SK-N-SH treated with all-trans-retinoic acid at 6 μM for 48 hours (cell line): ENCODE measurements around the gene SIN3A.

Experiments
- ARNTL ChIP-seq: fragments of 450-650 bp; formaldehyde crosslinking; IDR thresholded peaks from 2 replicates; pipeline ENCODE4 v1.5.0; 2020; ENCODE audit warnings: low read depth, mild to moderate bottlenecking, moderate library complexity, borderline replicate concordance
- CREB5 ChIP-seq: fragments of 250-450 bp; sonication (Bioruptor Pico); IDR thresholded peaks from 2 replicates; pipeline ENCODE4 v1.5.1; 2020; ENCODE audit warnings: low read depth, mild to moderate bottlenecking, moderate library complexity
- ESRRG ChIP-seq: fragments of 250-450 bp; sonication (Bioruptor Pico); IDR thresholded peaks from 2 replicates; pipeline ENCODE4 v1.6.1; 2021; ENCODE audit warnings: mild to moderate bottlenecking
- GLIS3 ChIP-seq: fragments of 250-450 bp; sonication (Bioruptor Pico); IDR thresholded peaks from 2 replicates; pipeline ENCODE4 v1.5.0; 2020; ENCODE audit warnings: mild to moderate bottlenecking, moderate library complexity
- OSR1 ChIP-seq: fragments of 250-450 bp; sonication (Bioruptor Pico); IDR thresholded peaks from 2 replicates; pipeline ENCODE4 v1.8.0; 2022; ENCODE audit warnings: moderate library complexity, mild to moderate bottlenecking, inconsistent platforms
- PATZ1 ChIP-seq: fragments of 250-450 bp; sonication (Bioruptor Pico); IDR thresholded peaks from 2 replicates; pipeline ENCODE4 v1.8.0; 2020; ENCODE audit warnings: mild to moderate bottlenecking, moderate library complexity, borderline replicate concordance
- POU6F1 ChIP-seq: fragments of 250-450 bp; sonication (Bioruptor Pico); IDR thresholded peaks from 2 replicates; pipeline ENCODE4 v1.8.0; 2021; ENCODE audit warnings: low read depth, mild to moderate bottlenecking, moderate library complexity, borderline replicate concordance
- RARB ChIP-seq: fragments of 250-450 bp; sonication (Bioruptor Pico); IDR thresholded peaks from 2 replicates; pipeline ENCODE4 v1.8.0; 2021; ENCODE audit warnings: mild to moderate bottlenecking, moderate library complexity
- SNAI2 ChIP-seq: fragments of 250-450 bp; sonication (Bioruptor Pico); IDR thresholded peaks from 2 replicates; pipeline ENCODE4 v1.5.0; 2020; ENCODE audit warnings: mild to moderate bottlenecking, moderate library complexity
- TOX ChIP-seq: fragments of 250-450 bp; sonication (Bioruptor Pico); IDR thresholded peaks from 2 replicates; pipeline ENCODE4 v1.8.0; 2021; ENCODE audit warnings: mild to moderate bottlenecking, moderate library complexity, borderline replicate concordance
- ZC3H10 ChIP-seq: fragments of 250-450 bp; sonication (Bioruptor Pico); IDR thresholded peaks from 2 replicates; pipeline ENCODE4 v1.5.1; 2021; ENCODE audit warnings: mild to moderate bottlenecking, moderate library complexity
- ZFP3 ChIP-seq: fragments of 250-450 bp; sonication (Bioruptor Pico); IDR thresholded peaks from 2 replicates; pipeline ENCODE4 v1.5.0; 2020; ENCODE audit warnings: mild to moderate bottlenecking, moderate library complexity
- ZFP30 ChIP-seq: fragments of 450-650 bp; formaldehyde crosslinking; IDR thresholded peaks from 2 replicates; pipeline ENCODE4 v1.5.0; 2022; ENCODE audit warnings: mild to moderate bottlenecking, moderate library complexity
- ZNF565 ChIP-seq: fragments of 450-650 bp; formaldehyde crosslinking; conservative IDR thresholded peaks from 2 replicates; pipeline ENCODE4 v1.5.0; 2020; ENCODE audit warnings: low read depth, mild to moderate bottlenecking, moderate library complexity

- TF ChIP-seq ZC3H10 (CRISPR knock-in tag) (no peak), ZNF565 (CRISPR knock-in tag) (no peak), POU6F1 (CRISPR knock-in tag) (no peak), ESRRG (CRISPR knock-in tag) (no peak), ARNTL (no peak), ZFP30 (CRISPR knock-in tag) (no peak), ZFP3 (CRISPR knock-in tag) (no peak), PATZ1 (CRISPR knock-in tag) (no peak), CREB5 (CRISPR knock-in tag) (no peak), RARB (CRISPR knock-in tag) (no peak), OSR1 (CRISPR knock-in tag) (no peak), SNAI2 (CRISPR knock-in tag) (no peak), GLIS3 (CRISPR knock-in tag) (no peak), TOX (CRISPR knock-in tag) (no peak)
These were observed 124.0 kb downstream of the SIN3A start for GRCh38 chr15:75327491-75327890.
